Measurements from ENCODE around the gene NRG3.

NRG3 gene

DNA sequence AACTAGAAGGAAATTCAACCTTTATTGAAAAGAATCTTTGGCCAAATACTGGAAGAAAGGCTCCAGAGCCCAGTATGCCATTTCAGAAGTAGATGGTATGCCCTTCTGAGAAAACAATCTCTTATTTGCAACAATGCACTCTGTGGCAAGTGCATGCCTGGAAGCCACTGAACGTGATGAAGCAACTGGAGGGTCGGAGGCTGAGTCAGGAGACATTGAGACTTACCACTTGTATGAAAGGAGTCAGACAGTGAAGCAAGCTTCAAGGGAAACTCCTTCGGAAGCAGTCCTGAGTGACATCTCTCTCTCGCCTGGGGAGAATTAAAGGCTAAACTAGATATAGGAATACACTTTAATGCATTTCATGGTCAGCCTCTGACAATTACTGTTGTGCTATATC is 353.7 kb downstream of the NRG3 start:
- DNase-seq: no peak

DNA sequence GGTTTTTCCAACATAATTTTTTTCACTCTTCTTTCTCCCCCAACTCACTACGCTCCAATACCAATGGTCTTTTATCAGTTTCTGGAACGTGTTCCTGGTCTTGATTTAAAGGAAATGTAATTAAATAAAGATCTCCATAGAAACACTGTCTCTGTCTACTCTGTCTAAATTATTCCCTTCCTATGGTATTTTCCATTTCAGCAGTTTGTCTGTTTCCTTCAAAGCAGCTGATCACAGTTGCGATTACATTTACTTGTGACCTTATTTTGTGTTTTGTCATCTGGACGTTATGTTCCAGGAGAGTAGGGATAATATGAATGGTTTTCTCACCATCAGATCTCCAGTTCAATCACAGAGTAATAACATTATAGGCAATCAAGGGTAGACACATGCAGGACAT is 359.2 kb downstream of the NRG3 start:
- DNase-seq: no peak

DNA sequence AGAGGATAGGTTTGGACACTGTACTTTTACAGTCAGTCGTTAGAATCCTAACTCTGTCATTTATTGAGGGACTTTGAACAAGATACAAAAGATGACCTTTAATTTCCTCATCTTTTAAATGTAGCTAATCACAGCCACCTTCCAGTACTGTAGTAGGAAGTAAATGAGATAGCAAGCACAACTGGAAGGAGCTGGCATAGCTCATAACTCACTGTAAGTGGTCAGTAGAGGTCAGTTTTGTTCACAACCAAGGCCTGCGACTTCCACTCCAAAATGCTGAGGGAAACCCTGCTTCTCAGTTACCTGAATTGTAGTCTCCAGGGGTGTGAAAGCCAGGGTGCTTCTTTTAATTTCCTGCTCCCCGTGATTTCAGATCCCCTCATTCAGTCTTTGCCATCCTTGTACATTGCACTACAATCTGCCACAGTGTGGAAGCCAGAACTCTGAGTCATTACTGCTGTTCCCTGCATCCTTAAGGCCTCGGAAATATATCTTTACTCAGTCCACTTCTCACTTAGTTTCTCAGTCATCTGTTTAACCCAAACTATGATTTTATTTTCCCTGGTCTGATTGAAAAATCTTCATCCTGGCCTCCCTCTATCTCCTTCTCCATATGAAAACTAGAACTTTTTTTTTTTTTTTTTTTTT is 361.2 kb downstream of the NRG3 start:
- no peak for DNase-seq

DNA sequence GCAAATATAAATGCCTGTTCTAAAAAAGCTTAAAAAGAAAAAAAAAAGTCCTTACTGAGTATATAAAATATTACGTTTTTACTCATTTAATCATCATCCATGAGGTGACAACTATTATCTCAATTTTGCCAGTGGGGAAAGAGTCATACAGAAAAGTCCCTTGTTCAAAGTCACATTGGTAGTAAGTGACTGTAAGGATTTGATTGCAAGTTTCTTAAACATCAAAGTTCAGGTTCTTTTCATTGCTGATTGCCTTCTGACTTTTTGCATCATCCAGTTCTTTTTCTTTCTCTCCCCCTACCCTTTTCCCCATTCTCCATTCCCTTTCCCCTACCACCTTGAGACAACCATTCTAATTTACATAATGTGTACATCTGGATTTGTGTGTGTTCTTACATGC is 363.3 kb downstream of the NRG3 start:
- DNase-seq: no peak

DNA sequence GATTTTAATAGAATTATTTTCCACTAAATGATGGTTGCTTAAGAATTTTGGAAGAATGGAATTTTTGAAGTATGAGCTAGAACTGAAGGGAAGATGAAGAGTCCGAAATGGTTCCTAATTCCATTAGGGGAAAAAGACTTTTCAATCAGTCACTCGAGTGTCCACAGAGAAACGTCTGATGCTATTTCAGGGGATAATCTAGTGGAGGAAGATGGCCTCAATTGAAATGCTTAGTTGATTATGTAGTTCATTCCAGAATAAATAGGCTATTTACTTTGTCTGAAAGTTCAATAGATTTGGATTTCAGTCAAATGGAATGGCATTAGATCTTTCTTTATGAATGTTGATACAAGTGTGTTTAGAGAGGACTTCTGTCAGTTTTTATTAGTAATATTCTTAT is 365.4 kb downstream of the NRG3 start:
- DNase-seq: no peak

DNA sequence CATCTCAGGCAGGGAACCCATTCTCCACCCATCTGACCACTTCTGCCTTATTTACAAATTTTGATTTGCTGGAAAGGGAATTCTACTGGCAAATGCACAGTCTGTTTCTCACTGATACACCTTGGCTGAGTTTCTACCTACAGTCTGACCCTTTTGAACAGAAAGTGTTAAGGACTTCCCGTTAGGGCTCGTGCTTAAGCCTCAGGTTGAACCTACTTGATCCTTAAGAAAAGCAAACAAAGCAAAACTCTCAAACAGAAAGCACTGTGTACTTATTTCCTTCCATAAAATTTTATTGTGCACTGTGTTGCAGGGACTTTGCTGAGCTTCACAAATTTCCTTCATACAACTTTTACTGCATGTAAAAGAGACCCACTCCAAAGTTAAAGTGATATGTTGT is 367.8 kb downstream of the NRG3 start:
- DNase-seq: no peak

DNA sequence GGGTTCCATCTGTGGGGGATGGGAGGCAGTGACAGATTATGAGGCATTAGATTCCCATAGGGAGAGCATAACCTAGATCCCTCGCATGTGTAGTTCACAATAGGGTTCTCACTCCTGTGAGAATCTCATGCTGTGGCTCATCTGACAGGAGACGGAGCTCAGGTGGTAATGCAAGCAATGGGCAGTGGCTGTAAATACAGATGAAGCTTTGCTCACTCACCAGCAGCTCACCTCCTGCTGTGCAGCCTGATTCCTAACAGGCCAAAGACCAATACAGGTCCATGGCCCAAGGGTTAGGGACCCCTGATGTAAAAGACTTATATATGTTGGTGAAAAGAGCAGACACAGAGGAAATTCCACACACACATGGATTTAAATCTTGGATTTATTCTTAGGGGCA is 370.2 kb downstream of the NRG3 start:
- no peak for DNase-seq

DNA sequence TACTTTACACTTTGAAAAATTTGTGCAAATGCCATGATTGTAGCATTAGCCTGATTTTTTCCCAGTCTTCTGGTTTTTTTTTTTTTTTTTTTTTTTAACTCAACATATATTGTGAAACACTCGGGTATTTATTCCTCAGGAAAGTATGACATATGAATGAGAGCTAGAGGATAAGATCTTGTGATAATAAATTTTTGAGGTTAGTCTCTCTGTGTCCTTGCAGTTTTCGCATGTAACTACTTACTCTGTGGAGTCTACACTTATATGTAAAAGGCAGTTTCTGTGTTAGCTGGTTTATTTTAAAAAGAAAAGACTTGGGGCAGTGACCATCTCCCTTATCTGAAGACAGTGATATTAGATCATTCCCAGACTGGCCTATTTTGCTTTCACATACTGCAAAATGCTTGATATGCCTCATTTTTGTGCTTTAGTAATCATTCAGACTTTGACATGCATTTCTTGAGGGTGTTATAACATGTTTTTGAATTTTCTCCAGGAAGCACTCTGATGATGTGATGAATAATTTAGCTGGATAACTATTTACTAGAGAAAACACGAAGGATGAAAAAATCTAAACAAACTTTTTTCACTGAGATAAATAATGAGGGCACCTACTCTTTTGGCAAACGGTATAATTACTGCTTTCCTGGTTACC is 371.0 kb downstream of the NRG3 start:
- no peak for DNase-seq

DNA sequence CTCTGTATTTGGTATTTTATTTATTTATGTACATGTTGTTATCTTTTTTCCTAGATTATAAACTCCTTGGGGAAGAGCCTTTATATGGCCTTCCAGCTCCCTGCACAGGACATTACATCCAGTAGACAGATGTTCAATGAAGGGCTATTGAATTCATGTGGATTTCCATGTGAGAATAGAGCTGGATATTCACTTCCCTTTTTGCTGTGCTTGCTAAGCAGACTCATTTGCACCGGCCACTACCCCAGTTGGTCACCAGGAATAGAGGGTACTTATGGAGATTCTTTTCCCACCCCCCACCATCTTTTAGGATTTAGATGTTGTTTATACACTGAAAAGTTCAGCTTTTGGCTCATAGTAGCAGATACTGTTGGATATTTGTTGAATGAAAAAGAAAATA is 374.1 kb downstream of the NRG3 start:
- DNase-seq: no peak

DNA sequence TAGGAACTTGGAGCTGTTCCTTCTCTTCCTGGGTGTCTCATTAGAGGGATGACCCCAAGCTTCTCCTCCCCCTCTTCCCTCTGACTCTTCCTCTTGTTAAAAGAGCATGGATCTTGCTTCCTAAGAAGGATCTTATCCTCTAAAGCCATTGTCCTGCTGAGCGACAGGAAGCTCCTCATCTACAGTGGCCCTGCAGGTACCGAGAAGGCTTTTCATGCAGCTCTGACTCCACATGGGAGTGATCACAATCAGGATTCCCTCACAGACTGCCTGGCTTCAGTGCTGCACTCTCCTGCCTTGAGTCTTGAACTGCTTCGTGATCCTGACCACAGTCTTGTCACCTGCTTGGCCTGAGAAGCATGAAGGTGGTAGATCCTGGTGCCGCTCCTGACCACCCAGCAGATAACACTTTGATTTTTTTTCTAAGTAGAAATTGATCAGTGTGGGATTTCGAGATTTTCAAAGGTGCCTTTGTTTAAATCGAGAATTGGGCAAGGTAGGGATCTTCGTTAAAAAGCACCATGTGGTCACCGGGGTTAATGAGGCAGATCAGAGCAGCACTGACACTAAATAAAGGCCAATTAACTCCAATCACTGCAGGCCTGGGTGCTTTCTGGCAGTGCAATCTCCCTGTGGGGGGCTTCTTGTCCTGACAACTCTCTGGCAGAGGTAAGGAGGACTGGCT is 376.4 kb downstream of the NRG3 start:
- DNase-seq: no peak

DNA sequence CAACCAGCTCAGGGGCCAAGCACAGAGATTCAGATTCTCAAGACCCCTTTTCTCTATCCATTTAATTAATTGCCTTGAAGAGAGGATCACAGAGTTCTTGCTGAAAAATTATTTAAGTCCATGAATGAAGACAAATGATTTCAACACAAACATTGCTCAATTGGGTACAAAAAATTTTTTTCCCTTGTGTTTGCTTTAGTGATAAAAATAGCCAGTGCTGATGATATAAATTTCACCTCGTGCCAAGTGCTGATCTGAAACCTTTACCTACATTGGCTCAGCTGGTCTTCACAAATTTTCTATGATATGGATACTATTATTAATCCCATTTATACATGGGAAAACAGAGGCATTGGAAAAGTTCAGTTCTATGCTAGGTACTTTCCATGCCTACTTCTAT is 377.1 kb downstream of the NRG3 start:
- no peak for DNase-seq

DNA sequence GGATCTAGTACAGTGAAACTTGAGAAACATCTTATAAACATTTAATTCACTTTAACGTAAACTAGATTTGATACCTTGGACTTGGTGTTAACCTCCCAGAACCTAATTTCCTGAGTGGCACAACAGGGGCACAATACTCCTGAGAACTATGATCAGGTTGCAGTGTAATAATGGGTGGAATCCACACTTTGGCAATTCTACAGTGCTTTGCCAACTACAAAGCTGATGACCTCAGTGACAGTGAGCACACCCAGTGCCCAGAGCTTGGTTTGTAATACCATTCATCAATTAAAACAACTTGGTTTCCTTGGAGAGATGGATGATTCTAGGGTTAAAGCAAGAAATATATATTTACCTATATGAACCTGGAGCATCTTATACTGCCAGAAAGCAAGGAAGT is 379.2 kb downstream of the NRG3 start:
- no peak for DNase-seq

DNA sequence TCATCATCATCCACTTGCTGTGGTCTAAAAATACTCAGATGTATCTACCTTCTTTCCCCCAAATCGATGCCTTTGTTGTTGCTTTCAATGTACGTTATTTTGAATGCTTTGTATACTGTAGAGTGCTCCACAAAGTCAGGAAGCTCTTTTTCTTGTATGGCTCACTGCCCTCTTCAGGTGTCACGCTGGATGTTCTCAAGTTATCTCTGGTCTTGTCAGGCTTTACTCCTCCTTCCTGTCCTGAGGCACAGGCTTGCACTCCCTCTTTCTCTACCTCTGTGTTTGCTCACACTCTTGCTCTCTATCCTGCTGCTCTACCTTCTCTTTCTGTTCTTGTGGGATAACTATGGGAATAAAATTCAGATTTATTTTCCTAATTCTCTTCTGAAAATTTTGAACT is 381.3 kb downstream of the NRG3 start:
- DNase-seq: no peak

DNA sequence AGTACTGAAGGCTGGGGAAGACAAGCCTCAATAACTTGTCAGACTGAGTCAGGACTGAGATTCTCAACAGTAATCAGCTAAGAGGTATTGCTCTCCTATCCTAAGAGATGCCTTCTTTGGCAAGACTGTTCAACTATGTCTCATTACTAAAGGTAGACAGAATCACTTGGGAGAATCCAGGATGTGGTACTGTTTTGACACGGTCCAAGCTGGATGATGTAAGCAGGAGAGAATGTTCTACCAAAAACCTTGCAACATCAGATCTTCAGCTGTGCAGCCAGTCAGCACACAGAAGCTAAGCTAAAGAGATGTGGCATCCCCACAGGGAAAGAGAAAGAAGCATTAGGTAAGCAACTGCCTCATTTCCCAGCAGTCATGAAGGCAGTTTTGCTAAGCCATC is 391.4 kb downstream of the NRG3 start:
- no peak for DNase-seq

DNA sequence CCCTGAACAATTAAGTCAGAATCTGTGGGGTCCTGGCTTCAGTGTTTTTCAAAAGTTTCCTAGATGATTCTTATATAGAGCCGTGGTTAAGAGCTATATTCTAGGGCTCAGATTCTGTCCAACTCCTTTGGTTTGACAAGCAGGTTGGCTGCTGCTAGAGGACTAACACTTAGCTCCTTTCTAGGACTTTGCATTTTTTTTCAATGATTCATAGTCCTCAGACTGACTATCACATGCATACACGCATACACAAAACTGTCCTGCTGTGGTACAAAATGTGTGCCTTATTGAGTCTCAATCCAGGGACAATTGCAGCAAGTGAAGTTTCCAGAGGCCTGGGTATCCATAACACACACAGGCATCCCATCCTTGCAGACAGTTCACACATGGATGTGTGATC is 392.0 kb downstream of the NRG3 start:
- DNase-seq: no peak

DNA sequence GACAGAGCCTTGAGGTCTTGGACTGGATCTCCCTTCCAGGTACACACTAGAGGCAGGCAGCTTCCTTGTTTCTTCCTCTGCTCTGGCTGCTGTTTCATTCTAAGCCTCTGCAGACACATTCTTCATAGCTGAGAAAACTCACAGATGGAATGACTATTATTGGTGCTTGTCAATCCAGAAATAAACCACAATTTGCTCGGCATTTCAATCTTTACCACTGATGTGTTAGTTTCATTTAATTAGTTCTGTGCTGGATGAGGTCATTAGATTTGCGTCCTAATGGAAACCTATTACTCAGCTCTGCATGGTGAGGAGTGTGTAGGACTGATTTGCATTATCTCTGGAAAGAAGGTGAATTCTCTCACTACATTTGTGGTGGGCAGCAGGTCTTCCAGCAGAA is 392.5 kb downstream of the NRG3 start:
- no peak for DNase-seq

DNA sequence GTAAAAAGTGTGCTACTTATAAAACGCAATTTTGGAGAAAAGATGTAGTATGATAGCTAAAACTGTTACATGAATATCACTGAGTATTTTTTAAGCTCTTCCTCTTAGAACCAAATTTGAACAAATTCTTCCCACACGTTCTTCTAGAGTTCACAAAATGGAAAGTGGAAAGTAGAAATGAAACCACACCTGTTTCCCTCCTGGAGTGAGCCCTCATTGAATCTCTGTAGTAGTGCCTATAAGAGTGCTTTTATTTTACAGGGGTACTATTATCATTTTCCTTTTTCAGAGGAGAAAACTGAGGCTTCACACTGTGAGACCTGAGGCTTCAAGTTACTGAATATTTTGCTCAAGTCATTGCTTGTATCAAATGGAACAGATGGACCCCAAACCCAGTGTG is 393.0 kb downstream of the NRG3 start:
- DNase-seq: no peak

DNA sequence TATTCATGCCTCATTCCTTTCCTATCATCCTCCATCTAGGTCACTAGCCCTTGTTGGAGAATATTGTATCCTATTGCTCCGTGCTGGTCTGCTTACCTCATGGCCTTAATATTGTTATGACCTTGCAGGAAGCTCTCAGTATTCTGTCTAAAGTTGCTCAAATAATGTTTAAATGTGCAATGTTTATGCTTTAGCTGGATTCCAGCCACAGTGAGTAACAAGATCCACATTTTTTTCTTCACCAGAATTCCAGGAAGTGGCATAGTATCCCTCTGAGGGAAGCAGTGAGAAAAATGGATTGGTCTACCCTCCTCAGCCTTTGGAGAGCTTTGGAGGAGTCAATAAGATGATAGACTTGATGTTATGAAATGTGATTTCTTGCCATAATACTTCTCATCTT is 402.6 kb downstream of the NRG3 start:
- DNase-seq: no peak

DNA sequence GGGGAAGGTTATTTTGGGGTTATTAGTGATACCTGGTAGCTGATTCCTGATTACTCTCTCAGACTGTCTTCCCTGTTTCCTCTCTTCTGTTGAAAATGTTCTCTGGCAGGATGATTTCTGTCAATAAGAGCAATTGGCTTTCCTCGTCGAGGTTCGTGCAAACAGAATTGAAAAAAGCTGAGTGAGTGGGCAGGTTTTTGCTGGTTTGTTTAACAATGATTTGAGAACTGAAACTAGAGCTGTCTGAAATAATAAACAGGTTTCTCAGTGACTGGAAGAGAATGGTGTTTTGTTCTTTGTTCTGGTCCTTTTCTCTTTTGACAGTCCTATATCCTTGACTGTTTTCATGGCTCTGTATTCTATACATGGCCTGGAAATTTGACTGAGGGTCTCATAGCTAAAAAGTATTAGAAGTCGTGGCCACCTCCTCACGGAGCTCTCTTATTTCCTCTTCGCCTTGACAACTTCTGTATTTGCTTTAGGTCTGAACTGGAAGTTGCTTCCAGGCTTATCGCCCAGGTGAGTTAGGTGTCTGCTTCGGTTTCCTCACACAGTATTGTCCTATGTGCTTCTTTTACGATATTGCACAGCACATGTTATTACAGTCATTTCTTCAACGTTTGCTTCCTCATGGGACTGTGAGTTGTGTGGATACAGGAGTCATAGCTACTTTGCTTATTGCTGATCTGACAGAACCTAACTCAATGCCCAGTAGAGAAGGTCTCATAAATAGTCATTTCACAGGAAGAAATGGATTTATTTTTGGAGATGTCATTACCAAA is 403.6 kb downstream of the NRG3 start:
- DNase-seq: no peak

DNA sequence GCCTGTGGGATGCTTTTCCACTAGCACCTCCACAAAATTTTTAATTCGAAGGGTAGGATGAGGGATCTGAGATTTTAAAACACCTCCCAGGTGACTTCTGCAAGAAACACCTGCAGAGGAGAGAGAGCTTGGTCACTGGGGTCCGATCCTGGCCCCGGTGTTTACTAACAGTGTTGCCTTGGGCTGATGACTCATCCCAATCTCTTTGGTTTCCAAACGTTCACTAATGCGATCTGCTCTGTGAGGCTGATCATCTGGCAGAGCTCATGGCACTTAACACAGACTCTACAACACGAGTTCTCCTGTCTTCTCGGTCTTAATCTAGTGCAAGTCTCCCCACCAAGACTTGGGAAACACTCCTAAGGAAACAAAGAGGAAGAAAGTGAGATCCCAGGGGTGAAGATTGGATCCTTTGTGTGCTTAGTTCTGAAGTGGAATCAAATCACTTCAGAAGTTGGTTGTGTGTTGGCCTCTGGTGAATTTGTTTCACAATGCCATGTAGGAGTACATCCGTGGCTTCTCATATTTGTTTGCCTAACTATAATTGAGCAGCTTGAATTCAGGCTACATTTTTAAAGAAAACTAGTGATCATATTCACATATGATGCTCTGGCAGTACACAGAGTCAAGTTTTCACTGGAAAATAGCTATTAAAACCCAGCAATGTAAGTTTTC is 407.9 kb downstream of the NRG3 start:
- no peak for DNase-seq

DNA sequence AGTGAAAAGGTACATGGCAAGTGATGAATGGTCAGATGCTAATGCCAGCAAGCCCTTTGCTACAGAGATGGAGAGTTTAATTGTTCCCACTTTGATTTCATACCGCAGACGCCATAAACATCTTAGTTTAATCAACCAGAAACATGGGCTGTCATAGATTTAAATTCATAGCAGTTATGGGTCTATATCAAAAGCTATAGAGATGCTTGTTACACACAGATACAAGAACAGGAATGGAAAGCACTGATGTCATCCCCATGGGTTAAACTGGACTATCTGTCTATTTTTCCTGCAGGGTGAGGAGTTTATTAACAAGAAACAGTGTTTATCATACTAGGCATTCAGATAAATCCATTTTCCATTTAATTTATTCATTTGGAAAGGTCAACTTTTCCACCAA is 409.2 kb downstream of the NRG3 start:
- DNase-seq: no peak

DNA sequence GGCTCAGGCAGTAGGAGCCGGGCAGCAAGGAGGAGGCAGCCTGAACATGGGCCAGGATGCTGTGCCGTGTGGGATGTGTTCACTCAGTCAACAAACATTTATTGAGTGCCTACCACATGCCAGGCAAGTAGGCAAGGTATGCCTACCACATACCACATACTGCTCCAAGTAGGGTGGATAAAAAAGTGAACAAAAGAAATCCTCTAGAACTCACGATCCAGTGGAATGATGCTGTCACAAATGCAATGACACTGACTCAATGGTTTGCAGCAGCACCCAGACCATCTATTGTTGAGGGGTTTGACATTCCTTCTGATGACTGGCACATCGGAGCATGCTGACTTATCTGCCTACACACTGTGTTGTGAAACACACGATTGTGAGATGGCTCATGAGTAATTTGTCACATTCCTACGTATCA is 413.5 kb downstream of the NRG3 start:
- no peak for DNase-seq

DNA sequence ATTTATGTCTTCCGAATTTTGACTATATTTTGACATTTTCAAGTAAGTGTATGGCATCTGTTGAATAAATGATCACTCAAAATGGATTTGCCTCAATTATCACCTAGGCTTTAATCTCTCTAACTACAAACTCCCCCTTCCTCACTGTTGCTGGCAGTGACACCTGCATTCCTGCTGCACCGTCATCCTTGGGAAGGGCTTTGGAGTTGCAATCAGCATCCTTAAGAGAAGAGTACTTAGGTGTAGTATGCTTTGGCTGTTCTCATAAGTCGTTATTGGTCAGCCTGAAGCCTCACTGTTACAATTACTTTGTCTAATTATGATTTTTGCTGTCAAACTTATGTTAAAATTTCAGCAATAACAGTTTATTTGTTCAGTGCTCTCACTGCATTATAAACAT is 415.0 kb downstream of the NRG3 start:
- DNase-seq: no peak

Measured in stimulated activated CD4-positive, alpha-beta T cell treated with anti-CD3 and anti-CD28 coated beads, Interleukin-4, amount 100 ng/mL, for 24 hours (primary cell).